GM21717 (cell line): ENCODE measurements around the gene C4orf50.

Source experiments
- ATAC-seq: cut with Tn5 transposase; IDR thresholded peaks from one replicate; pipeline ENCODE4 v1.9.1; 2021; ENCODE audit warnings: mild to moderate bottlenecking, moderate library complexity; ENCODE audit not compliant: unreplicated experiment

C4orf50 gene

DNA sequence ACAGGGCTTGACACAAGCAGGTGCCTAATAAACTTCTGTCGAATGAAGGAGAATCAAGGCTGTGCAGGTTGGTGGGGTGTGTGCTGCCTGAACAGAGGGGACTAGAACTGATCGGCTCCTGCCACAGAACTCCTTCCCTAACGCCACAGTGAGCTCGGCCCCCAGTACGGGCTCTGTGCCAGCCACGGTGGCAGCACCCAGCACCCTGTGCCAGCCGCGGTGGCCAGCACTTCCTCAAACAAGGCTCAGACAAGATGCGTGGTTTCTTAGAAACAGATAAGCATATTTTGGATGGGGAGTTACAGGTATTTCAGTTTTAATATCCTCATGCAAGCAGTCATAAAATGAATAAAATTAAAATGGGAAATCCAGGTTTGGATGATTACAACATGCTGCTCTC is 26.0 kb upstream of the C4orf50 start:
- ATAC-seq: no peak

DNA sequence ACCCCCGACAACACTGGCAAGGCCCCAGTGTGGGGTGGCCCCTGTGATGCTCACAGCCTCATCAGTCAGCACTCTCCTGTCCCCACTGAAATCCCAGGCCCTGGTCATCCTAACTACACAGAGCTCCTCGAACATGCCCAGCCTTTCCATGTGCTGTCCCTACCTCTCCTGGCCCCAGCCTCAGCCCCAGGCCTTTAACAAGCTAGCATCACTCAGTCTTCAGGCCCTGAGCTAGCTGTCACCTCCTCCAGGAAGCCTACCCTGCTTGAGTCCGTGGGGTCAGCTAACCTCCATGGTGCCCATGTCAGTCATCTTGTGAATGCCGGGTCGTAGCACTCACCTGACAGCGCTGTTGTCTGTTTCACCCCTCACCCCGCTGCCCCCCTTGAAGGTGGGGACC is 25.6 kb upstream of the C4orf50 start:
- ATAC-seq: no peak

DNA sequence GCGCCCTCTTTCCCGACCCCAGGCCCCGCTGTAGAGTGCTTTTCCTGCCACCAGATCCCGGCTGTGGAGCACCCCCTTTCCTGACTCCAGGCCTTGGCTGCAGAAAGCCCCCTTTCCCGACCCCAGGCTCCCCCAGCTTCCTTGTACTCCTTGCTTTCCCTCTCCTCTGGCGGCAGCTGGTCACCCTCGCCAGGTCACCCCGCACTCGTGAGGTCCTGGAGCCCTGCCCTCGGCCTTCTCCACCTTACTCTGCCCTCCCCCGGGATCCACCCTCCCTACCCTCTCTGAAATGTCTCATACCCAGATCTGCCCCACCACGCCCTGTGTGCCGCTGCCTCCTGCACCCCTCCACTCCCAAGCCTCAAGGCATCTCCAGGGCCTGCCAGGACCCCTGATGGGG is 25.0 kb upstream of the C4orf50 start:
- no peak for ATAC-seq

DNA sequence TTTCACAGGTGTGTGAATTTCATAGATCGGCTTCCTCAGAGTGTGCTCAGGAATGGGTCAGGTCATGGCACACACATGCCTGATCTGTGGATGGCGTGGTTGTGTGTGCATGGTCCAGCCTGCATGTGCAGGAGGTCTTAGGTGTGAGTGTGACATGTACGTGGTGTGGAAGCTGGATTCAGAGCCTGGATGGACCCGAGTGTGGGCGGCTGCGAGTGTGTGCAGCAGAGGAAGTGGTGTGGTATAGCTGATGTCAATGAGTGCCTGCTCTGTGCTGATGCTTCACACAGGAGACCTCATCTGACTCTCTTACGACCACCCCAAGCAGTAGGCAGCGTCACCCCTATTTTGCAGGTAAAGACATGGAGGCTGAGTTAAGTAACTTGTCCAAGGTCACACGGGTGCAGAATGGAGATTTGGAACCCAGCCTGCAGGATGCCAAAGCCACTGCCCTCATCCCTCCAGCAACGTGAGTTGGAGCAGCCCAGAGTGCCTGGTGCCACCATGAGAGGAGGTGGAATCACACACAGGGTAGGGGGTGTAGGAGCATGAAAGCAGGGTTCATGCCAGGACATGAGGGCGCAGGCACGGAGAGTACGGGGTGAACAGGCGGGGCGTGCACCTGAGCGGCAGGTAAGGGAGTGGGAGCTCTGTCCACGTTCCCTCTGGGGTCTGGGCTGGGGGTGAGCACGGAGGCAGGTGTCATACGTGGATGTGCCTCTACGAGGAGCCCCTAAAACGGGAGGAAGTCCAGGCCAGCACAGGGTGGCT is 24.2 kb upstream of the C4orf50 start:
- no peak for ATAC-seq

DNA sequence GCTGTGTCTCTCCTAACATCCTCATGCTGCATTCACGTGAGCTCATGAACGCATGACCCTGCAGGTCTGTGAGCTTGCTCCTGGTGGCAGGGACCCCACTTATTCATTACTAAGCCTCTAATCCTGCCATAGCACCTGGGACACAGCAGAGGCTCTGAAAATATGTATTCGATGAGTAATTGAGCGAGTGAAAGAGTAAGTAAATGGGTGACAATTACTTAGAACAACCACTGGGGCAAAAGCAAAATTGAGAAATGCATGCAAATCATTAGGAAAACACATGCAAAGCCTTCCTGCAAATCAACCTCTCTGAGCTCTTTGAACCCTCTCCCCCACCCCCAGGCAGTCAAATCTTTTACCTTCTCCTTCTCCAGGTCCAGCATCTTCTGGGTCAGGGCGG is 23.6 kb upstream of the C4orf50 start:
- no peak for ATAC-seq

DNA sequence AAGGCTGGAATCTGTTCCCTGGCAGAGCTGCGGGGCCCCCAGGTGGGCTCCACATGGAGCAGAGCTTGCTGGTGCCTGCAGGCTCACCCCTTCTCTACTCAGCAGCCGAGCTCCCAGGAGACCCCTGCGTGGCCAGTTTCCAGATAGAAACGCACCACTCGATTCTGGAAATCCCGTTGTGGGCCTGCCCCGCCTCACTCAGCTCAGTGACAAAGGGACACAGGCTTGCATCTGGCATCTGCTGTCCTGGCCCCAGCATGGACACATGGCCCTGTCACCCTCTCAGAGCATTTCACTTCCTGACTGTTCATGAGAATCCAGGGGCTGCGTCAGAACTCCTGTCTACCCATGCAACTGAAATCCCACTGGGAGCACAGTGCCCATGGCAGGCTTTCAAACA is 20.5 kb upstream of the C4orf50 start:
- ATAC-seq: no peak

DNA sequence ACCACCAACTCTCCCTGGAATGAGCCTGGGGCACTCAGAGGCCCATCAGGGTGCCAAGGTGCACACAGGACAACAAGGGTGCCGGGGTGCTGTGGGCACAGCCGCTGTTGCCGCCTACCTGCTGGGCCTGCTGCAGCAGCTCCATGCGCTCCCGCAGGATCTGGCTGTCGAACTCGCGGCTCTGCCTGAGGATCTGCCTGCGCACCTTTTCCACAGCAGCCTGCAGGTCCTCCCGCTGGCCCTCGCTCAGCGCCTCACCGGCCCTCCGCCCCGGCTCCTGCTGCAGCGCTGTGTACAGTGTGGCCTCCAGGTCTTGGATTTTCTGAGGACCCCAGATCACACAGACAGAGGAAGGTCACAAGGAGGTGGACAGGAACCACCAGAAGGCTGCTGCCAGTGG is 17.6 kb upstream of the C4orf50 start:
- no peak for ATAC-seq

DNA sequence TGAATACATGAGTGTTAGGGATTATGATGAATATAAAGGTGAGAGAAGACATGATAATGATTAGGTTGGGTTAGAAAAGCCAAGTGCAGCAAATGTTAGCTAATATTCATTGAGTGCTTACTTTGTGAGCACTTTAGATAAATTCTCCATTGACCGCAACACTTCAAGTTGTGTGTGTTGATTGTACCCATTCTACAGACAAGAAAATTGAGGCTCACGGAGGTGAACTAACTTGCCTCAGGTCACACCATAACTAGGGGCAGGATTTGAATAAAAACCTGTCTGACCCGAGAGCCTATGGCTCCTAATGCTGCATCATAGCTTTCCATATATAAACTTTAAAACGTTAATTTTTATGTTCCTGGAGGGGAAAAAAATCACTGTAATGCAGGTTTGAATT is 15.2 kb upstream of the C4orf50 start:
- no peak for ATAC-seq

DNA sequence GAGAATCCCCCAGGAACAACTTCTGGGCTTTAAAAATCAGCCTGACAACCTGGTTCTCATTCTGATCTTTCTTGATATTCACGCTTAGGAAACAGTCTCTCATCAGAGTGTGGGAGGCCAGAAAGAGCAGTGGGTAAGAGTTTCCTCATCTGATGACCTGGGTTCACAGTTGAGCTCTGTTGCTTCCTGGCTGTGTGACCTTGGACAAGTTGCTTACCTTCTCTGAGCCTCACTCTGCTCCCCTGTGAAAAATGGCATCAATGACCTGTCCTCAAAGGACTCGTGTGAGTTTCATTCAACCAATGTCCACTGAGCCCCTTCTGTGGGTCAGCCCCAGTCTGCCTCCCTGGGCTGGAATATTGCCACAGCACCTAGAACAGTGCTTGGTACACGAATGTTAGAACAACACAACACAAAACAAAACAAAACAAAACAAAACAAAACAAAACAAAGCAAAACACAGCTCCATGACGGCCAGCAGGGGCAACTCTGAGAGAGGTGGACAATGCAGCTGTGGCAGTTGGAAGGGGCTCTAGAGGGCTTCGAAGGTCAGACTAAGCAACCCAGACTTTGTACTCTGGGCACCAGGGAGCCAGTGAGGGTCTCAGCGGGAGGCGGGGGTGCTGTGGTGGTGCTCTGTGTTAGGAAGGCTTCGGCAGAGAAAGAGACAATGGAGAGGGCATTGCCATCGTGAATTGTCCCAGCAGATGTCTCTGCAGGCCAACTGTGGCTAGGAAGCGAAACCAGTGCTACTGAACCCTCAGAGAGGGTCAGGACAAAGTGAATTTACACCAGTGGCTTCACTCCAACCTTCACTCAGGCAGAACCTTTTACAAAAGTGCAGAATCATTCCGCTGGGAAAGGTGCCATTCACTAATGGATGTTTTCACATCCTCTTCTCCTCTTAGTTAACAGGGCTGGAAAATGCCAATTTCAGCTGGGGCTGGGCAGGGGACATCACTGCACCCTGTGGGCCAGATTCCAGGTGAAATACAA is 14.3 kb upstream of the C4orf50 start:
- no peak for ATAC-seq

DNA sequence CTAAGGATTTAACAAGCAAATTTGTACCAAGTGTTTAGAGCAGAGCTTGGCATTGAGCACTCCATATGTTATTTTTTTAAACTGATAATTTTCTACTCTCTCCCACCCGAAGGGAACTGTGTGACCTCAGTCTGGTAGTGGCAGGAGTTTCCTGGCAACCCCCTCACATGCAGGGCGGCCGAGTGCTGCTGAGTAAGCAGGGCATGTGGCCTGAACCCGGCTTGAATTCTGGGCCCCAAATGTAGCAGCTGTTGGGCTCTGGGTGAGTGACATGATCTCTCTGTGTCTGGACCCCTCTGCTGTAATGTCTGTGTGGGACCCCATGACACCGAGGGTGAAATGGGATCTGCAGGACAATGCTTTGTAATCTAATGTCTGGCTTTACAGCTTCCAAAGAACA is 13.6 kb upstream of the C4orf50 start:
- ATAC-seq: no peak

DNA sequence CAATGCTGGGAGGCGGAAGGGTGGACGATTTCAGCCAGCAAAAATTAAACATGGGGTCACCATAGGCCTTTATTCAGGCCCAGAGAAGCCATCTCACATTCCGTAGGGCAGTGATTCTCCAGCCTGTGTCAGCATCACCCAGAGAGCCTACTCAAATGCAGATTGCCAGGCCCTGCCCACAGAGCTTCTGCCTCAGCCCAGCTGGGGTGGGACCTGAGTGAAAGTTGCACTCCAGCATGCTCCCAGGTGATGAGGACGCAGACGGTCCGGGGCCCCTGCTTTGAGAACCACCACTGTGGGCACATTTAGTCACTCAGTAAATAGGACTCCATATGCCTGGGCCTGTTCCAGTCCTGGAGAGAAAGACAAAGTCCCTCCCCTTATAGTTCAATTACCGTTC is 12.4 kb upstream of the C4orf50 start:
- no peak for ATAC-seq

DNA sequence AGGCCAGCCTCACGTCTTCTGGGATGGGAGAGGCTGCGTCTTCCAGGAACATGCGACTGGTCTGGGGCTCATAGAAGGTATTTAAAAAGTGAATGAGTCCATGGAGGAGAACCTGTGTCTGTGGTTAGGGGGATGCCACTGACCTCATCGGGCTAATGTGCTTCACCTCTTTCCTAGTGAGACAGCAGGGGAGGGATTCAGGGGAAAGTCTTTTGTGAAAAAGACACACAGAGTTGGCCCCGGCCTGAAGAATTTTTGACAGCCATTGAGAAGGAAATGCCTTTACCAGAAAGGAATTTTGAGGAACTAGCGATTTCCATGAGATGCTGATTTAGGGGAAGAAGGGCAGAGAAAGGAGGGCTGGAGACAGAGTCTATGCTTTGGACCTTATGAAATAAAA is 11.0 kb upstream of the C4orf50 start:
- no peak for ATAC-seq

DNA sequence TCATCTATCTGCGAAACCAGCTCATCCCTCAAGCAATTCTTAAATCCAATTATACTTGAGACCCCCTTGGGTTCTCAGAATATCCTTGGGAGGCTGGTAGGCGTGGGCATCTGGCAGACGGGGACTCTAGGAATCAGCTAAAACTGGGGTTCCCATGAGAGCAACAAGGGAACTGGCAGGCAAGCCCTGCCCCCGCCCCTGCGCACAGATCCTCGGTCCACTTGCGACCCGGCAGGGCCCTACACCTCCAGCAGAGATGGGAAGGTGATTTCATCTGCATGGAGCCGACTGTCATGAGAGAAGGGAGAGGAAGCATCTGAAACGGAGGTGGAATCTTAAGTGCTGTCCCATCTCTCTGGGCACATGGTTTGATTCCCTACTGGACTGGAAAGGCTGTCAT is 9.9 kb upstream of the C4orf50 start:
- ATAC-seq: no peak

DNA sequence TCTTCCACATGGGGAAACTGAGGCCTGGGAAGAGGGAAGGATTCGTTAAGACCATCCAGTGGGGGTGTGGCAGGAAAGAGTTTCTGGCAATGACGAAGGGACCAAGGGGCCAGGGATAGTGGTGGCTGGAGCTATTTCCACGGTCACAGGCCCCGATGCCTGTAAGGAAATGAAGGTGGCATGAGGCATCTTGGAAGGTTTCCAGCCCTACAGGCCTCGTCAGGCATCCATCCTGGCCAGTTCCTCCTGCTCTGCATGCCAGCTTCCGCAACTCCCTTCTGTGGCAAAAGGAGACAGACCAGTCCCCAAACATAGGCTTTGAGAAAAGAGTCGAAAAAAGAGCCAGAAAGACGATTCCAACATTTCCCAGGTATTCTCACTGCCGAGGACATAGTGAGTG is 9.2 kb upstream of the C4orf50 start:
- ATAC-seq: no peak

DNA sequence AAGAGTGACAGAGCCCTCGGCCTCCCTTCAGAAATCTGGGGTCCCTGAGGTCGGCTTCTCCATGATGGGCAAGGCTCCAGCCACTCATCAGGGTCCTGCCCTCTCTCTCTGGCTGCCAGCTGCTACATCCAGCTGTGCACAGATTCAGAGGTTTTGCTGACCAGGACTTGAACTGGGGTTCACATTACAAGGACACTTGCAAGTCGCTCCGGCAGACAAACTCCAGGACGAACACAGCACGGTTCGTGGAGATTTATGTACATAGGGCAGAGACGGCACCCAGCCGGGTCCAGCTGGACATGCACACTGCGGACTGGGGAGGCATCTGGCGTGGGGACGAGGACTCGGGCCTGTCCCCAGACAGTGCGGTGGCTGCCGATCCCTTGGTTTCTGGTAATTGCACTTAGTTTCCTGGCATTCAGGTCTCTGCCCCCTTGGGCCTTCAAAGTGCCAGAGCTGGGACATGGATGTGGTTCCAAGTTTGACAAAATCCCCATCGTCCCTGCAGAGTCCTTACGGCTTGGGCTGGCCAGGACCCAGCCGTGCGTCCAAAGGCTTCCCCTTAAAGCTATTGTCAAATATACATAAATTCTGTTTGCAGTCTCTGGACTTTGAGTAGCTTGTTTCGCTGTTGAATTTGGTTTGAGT is 6.2 kb upstream of the C4orf50 start:
- no peak for ATAC-seq

DNA sequence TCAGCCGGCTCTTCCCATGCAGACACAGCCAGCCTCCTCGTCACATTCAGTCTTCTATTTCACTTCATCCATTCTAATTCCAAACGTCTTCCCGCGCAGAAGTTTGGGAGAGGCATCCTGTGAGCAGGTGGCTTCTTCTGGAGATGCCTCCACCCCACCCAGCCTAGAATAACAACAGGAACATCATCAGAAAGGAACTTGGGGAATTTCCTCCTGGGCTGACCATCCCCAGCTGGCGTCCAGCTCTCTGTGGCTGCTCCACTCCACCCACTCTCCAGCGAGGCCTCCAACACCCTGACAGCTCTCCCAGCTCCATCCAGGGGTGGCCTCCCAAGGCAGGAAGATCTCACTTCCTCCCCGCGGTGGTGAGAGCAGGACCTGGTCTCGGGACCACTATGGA is 5.5 kb upstream of the C4orf50 start:
- no peak for ATAC-seq

DNA sequence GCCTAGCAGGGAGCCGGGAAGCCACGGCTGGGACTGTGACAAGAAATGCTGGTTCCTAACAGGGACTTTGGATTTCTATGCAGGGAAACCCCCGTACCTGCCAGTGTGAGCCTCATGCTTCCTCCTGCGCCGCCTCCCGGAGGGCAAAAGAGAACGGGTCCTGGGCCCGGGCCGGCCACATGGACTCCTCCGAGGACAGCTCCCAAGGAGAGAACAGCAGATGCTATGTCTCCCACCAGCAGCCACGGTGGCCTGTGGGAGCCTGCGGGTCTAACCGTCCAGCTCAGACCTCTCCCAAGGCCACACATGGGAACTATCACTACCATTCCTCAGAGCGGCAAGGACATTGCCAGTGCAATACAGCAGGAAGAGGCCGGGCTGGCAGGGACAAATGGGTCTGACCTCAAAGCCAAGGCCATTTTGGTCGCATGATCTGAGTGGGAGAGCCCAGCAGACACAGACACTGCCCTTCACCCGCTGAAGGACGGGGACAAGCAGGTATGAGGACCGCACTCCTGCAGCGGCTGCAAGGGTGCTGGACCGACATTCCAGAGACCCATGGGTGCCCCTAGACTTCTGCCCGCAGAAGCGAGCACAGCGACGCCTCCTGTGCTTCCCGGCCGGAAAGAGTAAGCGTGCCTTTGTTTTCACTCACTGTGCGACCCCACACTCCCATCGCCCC is 4.5 kb upstream of the C4orf50 start:
- no peak for ATAC-seq

DNA sequence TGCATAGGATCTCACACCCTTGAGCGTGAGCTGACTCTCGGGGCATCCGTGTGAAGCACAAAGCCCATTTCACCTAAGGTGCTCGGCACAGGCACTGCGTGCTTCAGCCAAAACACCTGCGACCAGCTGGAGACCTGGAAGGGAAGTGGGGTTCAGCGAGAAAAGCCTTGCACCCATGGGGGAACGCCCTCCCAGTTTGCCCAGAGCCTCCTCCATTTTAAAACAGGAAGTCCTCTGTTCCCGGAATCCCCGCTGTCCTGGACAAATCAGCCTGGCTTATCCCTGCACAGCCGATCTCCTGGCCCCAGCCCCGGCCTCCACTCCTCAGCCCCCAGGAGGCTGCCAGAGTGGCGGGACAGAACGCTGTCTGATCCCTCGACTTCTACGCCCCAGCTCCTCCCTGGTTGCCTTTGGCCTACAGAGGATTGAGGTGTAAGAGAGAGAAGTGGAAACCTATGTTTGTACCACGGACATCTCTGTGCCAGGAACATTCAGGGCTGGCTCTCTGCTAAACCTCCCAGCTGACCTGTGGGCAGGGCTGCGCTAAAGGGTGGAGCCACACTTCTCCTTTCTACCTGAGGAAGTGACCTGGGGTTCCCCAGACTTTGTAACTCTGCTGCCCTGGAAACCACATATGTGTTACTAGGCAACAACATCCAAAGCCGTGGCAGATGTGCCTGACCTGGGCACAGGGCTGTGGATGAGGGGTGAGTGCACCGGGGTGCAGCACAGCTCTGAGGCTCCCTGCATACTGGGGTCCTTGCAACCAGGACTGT is 3.8 kb upstream of the C4orf50 start:
- no peak for ATAC-seq

DNA sequence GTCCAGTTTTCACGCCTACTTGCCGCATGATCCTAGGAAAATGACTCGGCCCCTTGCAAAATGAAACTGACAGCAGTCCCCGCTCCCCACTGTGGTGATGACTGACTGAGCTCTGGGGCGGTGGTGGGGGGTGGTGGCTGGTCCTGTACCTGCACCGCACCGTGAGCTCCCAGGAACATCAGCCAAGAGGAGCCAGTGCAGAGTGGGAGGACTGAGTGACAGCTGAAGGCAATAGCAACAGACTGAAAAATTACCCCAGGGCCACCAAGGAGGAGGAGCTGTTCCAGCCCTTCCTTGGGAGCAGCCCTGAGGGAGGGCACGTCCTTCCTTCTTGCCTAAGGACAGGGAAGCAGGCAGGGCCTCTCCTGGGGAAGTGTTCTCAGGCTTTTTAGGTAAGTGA is 2.4 kb upstream of the C4orf50 start:
- ATAC-seq: no peak
